SH-SY5Y (cell line): ENCODE results near the gene SLC10A7.

Source experiments
- GATA2 ChIP-seq: IDR thresholded peaks from 2 replicates; pipeline ENCODE4 v1.6.1; 2011; ENCODE audit warnings: mild to moderate bottlenecking, low read depth, low read length
- GATA3 ChIP-seq: IDR thresholded peaks from 2 replicates; pipeline ENCODE4 v1.6.1; 2011; ENCODE audit warnings: low read depth, mild to moderate bottlenecking, low read length, moderate library complexity

GRCh38 chr4:146495269-146495668, 26.5 kb downstream of the SLC10A7 start:
- TF ChIP-seq GATA3 (no peak), GATA2 (no peak)
